Measurements from ENCODE around the gene RGS6.

The RGS6 gene

DNA sequence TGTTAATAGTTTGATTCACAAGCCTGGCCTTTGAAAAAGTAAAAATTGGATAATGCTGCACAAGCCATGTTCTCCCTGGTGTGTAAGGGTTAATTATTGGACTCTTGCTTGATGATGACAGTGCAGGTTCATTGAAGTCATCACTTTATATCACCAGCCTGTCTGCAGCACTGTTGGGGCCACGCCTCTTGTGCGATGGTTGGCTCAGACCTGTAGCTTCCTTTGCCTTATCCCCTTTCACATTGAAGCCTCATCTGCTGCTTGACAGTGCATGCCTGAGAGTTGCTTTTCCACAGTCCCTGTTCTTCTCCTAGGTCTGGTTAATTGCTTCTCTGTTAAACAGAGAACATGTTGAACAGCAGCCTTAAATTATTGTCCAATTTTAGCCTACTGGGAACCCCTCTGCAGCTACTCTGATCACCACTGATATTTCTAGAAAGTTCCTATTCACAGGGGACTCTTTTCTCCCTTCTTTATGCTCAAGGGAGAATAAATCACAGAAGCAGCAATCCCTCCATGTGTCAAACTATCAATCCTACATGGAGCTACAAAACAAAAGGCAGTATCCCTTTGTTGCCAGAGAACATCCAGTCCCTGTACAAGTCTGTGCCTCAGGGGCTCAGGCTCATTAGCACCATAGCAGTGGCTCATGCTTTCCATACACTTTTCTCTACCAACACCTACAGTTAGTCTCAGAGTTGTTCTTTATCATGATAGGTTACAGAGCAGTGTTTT lies 322.1 kb downstream of the RGS6 start:
- DNase-seq: no peak

DNA sequence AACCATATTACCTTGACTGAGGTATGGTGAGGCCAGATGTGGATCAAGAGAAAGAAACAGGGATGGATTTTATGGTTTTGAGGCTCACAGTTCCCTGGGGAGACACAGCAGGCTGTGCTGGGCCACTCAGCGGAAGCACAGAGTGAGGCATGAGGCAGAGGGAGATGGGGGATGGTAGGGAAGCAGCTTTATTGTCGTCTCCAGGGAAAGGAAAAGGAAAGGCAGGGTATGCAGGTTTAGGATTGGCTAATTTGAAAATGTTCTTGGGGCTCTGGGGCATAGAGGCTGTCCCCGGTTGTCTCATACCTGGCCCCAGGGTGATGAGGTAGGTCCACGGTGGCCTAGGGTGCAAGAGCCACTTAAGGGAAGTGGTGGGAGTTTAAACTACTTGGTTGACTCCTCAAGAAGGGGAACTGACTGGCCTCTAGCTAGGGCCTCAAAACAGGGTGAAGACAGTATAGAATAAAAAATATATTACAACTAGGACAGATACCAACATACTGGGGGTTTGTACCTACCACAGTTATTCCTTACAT lies 322.8 kb downstream of the RGS6 start:
- no peak for DNase-seq

DNA sequence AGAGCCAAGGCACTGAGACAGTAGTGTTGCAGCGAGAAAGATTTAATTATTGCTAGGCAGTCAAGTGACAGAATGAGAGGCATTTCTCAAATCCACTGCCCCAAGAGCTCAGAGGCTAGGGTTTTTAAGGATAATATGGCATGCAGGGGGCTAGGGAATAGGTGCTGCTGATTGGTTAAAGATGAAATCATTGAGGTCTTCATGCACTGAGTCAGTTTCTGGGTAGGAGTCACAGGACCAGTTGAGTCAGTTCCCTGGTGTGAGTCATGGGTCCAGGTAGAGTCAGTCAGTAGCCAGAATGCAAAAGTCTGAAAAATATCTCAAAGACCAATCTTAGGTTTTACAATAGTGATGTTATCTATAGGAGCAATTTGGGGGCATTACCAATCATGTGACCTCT lies 323.8 kb downstream of the RGS6 start:
- peak; percentile 78 for DNase-seq

DNA sequence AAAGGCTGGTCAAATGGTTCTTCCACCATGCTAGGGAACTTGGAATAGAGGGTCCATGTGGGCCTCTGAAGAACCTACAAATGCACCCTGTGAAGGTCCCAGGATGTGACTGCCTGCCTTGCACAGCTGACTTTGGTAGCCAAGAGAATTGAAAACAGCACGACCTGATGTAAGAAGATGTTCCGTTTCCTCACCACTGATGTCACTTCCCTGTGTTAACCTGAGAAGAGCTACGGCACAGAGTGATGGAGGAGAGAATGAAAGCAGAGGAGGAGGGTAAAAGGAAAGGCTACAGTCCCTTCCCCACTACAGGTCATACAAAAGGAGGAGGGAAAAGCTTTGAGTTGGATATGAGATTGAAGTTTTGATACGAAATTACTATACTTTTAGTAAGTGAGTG lies 328.8 kb downstream of the RGS6 start:
- no peak for DNase-seq

DNA sequence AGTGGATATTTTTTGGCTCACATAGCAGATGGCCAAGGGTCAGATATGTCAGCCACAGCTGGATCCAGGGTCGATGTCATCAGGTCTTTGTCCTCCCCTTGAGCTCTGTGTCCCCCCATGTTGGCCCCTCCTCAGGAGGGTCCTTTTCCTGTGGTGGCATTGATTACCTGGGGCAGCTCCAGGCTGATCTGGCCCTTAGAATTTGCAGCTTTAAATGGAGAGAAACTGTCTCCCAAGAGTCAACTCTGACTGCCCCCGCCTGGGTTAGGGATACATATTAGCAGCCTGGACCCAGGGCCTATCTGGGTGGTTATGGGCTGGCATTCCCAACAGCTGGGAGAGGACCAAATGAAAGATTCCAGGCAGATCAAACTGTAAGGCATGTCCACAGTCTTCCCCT lies 330.5 kb downstream of the RGS6 start:
- DNase-seq: no peak

DNA sequence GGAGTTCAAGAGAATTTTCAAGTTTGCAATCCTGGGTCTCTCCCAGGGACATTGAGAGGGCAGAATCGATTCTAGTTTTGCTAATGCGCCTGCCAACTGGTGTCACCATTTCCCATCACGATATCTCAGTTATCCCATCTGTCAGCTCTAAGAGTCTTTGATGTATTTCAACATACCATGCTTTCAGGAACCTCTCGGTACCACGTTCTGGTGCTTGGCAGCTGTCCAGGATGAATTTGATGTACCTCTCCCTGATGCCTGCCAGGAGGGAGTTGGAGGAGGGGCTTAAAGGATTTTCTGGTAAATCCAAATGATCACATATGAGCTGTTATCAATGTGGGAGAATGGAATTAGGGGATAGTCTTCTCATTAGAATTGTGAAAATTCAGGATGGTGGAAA lies 332.5 kb downstream of the RGS6 start:
- no peak for DNase-seq

DNA sequence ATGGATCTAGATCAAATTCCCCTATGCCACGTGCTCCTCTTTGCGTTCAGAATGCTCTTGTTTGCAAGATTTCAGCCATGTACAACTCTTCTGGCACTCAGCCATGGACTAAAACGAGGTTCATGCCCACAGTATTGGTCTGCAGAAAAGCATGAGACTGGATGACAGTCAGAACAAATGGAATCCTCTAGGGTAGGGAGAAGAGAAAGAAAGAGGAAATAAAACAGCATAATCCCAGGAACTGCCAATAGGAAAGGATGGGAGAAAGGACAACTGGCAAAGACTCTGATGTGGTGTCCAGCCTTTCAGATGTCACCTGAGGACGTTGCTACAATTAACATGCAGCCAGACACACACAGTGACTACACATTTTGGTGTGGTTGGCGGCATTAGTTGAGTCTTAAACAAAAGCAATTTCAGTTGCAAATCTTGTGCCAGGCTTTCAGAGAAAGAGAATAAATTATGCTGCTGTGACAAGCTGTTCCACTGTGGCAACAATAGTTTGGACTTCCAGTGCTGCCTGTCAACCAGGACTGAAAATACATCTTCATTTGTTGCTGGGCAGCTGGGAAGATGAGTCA lies 338.0 kb downstream of the RGS6 start:
- DNase-seq: no peak

DNA sequence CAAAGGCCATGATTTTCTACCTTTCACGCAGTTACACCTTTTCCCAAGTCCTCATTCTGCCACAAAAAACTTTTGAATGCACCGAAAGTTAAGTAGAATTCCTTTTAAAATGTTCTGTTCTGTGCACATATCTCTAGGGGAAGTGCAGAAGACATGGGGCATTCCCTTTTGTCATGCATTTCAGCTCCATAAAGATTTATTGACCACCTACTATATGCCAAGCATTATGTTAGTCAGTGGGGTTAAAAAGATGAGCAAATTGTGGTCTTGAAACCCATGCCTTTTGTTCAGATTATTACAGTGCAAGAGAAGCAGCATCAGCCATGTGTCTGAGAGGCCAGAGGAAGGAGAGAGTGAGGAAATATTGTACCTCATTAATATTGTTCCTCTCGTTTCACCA lies 338.5 kb downstream of the RGS6 start:
- no peak for DNase-seq

DNA sequence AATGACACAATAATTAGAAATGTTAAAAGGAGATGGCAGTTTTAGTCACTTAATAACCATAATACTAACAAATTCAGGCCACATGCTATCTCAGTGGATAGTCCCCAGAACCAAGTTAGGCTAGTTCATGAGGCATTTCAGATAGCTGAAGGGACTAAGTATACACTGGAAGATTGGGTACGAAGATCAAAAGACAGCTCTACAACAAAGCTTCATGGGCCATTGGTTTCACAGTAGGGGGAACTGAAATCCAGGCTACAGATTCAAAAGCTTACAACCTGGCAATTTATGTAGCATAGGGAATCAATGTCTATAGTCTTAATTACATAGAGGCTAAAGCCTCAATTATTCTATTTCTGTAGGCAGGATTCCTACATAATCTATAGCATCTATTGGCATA lies 343.0 kb downstream of the RGS6 start:
- no peak for DNase-seq

DNA sequence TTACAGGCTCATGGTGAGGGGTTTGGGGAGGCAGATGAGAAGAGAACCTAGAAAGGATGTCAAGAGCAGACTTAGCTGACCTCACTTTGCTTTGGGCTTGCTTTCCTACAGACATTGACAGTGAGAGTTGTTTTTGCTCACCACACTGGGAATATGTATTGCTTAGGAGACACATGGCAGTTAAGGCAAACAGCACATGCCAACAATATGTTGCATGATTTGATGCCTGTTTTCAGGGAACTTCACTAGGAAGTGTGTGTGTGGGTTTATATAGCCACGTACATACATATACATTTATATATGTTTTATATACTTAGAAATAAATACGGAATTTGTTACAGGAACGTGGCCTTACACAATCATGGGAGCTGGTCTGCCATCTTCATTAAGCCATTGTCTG lies 346.1 kb downstream of the RGS6 start:
- no peak for DNase-seq

DNA sequence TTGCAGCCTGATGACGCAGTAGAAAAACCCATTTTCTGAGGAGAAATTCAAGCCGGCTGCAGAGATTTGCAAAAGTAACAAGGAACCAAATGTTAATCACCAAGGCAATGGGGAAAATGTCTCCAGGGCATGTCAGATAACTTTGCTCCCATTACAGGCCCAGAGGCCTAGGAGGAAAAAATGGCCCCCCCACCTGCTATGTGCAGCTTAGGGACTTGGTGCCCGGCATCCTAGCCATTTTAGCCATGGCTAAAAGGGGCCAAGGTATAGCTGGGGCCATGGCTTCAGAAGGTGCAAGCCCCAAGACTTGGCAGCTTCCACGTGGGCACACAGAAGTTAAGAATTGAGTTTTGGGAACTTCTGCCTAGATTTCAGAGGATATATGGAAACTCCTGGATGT lies 351.9 kb downstream of the RGS6 start:
- DNase-seq: no peak

DNA sequence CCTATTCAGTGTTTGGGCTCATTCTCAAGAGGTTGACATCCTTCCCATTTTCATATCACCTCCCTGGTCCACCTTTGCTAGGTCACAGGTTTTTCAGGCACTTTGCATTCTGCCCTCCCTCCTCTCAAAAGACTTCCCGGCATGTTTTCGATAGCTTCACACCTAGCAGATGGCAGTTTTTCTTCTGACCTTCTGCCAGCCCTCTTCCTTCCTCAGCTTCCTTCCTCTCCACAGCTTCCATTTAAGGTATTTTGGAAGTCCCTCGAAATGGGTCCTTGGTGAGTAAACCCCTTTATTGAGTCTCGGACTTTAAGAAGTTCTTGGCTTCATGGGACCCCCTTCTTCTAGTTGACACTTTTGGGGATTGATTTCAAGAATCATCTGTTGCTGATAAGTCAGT lies 358.0 kb downstream of the RGS6 start:
- no peak for DNase-seq

DNA sequence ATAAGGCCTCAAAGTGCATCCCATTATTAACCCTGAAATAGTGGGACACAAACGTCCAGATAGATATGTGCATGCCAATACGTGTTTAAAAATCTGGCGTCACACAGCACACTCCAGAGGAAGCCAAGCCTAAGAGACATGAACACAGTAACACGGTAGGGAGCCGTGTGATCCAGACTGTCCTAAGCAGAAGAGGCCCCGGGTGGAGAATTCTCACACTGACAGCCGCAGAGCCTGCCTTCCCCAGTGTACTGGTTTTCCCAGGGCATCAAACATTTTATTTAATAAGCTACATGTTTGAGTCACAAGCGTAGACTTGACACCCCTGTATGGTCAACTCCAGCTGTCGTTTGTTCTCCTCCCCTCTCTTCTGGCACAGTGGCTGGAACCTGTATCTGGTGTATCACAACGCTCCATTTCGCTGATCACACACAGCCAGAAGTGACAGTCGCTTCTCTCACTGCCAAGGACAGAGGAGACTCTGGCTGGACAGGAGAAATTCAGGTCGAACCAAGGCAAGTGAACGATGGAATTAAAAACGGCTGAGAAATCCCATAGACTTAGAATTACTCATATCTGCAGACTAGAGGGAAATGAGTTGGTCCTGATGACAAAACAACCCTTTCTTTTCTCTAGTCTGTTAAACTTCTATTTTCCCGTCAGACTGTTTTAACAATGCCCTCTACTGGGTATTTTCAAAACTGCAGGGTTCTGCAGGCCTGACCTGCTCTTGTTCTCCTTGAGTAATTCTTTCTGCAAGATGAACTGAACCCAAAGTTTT lies 359.9 kb downstream of the RGS6 start:
- peak; percentile 54 for DNase-seq

DNA sequence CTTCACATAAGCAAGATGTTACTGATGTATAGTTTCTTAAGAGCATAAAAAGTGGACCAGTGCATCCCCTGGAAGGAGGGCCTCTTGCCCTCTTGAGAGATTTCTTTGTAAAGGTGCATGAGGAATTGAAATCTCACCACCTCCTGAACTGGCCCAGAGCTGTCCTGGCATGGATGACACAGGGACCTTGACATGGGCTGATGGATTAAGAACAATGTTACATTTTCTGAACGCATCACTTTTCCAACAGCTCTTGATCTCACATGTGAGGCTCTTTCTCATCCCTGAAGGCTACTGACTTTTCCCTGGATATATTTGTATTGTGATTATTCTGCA lies 360.4 kb downstream of the RGS6 start:
- DNase-seq: no peak

DNA sequence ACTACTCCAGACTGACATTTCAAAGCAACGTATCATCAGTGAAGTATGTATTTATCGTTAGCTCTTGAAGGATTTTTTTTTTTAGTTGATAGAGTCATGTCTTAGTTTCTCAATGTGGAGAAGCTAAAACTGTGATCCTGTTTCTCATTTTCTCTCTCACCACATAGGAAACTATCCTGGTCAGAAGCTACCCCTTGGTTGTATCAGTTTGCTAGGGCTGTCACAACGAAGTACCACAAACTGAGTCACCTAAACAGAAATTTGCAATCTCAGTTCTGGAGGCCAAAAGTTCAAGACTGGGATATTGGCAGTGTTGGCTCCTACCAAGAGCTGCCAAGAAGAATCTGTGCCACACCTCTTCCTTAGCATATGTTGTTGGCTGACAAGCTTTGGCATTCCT lies 369.1 kb downstream of the RGS6 start:
- no peak for DNase-seq

DNA sequence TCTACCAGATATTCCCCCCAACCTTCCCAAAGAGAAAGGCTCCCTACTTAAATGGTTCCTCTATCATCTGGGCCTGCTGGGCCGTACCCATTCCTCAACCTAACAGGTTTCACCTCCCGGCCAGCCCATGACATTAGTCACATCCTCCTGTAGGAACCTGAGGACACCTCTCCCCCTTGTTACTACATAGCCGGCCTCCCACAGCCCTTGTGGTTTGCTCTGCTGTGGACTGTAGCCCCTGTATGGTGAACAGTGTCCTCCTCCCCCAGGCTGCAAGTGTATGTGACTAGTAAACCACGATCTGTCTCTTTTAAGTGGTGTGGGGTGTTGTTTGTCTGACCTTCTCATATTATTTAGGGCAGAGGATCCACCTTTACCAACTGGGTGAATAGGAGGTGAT lies 371.7 kb downstream of the RGS6 start:
- DNase-seq: no peak

DNA sequence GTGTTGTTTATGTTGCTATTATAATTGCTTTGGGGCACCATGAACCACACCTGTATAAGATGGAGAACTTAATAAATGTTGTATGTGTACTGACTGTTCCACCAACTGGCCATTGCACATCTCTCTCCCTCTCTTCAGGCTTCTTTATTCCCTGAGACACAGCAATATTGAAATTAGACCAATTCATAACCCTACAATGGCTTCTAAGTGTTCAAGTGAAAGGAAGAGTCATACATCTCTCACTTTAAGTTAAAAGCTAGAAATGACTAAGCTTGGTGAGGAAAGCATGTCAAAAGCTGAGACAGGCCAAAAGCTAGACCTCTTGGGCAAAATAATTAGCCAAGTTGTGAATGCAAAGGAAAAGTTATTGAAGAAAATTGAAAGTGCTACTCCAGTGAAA lies 373.3 kb downstream of the RGS6 start:
- DNase-seq: no peak

DNA sequence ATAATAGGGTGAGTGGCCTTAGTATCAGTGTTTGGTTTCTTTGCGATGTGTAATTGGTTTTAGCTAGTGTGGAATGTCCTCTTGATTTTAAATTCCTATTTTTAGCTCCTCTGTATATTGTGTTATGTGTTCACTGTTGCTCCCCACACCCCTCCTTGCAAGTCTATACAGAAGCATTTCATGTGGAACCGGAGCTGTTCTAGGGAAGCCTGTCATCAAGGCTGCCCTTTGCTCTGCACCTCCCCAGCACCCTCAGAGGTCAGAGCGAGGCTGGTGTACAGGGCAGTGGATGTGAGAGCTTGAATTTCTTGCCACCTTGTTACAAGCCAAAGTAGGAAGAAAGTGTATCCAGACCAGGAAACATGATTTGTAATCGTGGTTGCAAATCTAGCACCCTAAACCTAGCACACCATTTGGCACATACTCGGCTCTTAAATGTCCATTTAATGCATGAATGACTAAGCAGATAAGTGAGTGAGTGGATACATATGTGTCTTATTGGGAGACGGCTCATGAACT lies 376.8 kb downstream of the RGS6 start:
- no peak for DNase-seq

DNA sequence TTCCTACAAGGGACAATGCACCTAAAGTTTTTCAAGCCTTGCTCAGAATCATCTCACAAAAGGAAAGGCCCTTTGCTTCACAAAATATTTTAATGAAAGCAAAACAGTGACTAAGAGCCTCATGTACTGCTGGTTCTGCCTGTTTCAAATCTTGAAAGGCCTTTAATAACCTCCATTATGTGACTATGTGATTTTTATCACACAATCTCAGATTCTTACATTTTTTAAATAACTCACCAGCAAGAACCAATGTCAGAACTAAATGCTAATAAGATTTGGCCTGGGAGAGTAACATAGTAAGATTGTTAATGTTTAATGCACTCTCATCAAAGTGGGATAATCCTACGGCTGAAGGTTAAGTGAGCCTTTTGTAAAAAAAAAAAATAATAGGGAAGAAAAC lies 378.9 kb downstream of the RGS6 start:
- no peak for DNase-seq

DNA sequence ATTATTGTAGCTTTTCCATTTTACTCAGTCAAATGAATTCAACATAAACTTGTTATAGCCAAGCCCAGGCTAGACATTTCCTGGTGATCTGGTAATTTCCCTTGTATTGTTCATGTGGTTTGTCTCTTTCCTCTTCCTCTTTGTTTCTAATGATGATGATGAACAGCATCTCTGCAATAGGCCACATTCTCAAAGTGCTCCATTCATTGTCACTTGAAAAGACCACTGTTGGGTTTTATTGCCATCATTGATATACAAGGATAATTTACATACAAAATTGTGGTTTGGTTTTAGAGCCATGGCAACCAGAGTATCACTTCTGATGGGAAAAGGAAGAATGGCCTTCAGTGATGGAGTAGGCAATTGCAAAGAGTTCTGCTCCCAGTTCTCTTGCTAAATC lies 379.3 kb downstream of the RGS6 start:
- no peak for DNase-seq

DNA sequence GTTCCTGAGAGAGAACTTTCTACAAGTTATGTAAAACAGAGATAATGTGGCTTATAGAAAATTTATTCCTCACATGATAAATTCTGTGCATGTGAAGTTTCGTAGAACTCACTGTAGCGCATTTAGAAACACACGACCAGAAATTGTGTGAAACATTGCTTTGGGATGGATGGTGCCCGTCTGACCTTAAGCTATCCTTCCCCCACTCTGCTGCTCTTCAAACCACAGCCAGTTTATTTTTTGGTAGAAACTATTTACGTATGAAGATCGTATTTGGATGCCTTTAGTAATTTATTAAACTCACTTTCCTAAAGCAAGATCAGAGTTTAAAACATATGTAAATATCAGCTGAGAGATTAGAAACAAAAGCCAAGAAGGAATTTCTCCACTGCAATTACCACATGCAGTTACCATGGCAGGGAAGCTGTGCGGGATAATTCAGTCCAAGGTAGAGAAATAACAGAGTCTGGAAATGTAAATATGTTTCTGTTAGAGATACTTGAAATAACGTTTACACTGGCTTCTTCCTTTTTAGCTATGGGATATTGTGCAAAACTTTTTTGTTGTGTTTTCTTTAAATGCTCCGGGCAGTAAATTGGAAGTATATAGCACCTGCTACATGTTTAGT lies 382.7 kb downstream of the RGS6 start:
- DNase-seq: no peak

DNA sequence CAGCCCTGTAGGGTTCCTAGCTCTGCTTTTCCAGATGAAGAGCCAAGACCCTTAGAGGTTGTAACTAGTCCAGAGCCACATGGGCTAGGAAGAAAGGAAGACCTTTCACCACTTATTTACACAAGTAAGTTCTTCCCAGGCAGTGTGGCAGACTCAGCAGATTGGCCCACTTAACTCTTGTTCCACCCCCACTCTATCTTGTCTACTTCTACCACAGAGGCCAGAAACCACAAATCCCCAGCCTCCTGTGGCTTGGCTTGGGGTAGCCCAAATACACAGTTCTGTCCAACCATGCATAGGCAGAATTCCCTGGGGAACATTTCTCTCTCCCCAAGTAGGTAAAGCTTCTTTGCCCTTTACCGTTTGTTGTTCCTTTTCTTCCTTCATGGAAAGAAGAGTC lies 383.5 kb downstream of the RGS6 start:
- DNase-seq: no peak

DNA sequence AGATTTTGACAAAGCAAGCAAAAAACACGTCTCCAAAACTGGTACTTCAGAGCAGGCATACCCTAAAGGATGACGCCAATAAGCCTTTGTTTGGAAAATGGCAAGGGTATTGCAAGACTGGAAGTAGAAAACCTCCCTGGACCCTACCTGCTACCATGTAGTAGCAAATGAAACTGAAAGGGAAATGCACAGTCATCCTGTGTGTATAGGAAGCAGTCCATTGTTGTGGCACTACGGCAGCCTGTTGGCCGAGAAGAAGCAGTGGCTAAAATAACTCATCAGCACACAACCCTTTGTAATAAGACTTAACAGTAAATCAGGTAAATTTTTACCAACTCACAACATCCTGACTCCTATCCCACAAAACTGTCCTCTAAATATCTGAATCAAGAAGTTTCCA lies 386.4 kb downstream of the RGS6 start:
- no peak for DNase-seq

DNA sequence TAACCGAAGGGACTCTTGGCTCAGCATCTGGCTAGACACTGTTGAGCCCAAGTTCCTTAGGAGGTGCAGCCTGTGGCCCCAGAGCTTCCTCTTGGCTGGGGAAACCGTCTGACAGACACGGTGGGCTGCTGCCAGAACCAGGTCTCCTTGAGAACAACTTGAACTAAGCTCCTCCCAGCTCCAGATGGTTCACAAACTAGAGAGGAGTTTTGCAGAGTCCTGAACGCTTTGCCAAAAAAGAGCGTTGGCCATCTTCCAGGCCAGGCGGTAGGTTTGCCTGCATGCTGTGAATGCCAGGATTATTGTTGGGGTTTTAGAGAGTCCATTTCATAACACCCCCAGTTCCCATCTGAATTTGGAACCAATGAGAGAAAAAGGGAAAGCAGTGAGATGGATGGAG lies 399.8 kb downstream of the RGS6 start:
- DNase-seq: no peak

All from islet precursor cell (in vitro differentiated cells).